Hepatocyte (in vitro differentiated cells): Measurements from ENCODE around the gene EPB41L4B. TPM values are rescaled to one million over a fixed set of nuclear protein-coding genes. Genes with fewer than 3 reads are reported as not detected.

Source experiments
- DNase-seq: peaks from one replicate; pipeline ENCODE4 v3.0.0-alpha.2; 2016; ENCODE audit warnings: low spot score
- H2AFZ ChIP-seq: fragments of 200-600 bp; sonication (generic); 2 replicates; pipeline ENCODE4 v1.6.0; 2016; ENCODE audit warnings: antibody characterized with exemption, mild to moderate bottlenecking
- H3K27ac ChIP-seq: fragments of 200-600 bp; sonication (generic); 2 replicates; pipeline ENCODE4 v1.5.1; 2016; ENCODE audit warnings: mild to moderate bottlenecking
- H3K27me3 ChIP-seq: fragments of 200-600 bp; sonication (generic); 2 replicates; pipeline ENCODE4 v1.6.1; 2016
- H3K36me3 ChIP-seq: fragments of 200-600 bp; sonication (generic); replicated peaks from 2 replicates; pipeline ENCODE4 v1.5.1; 2016; ENCODE audit warnings: low read depth; ENCODE audit not compliant: insufficient read depth
- H3K4me1 ChIP-seq: fragments of 200-600 bp; sonication (generic); 2 replicates; pipeline ENCODE4 v1.5.1; 2016; ENCODE audit warnings: mild to moderate bottlenecking, moderate library complexity; ENCODE audit not compliant: insufficient read depth
- H3K4me2 ChIP-seq: fragments of 200-600 bp; sonication (generic); 2 replicates; pipeline ENCODE4 v1.6.0; 2016
- H3K4me3 ChIP-seq: fragments of 200-600 bp; sonication (generic); 2 replicates; pipeline ENCODE4 v1.5.1; 2016; ENCODE audit warnings: mild to moderate bottlenecking
- H3K79me2 ChIP-seq: fragments of 200-600 bp; sonication (generic); 2 replicates; pipeline ENCODE4 v1.6.0; 2017; ENCODE audit warnings: mild to moderate bottlenecking
- H3K9me2 ChIP-seq: fragments of 200-600 bp; sonication (generic); replicated peaks from 2 replicates; pipeline ENCODE4 v1.6.0; 2017; ENCODE audit warnings: mild to moderate bottlenecking; ENCODE audit not compliant: insufficient read depth
- H3K9me3 ChIP-seq: fragments of 200-600 bp; sonication (generic); 2 replicates; pipeline ENCODE4 v1.5.1; 2016; ENCODE audit warnings: low read depth, mild to moderate bottlenecking
- H4K20me1 ChIP-seq: fragments of 200-600 bp; sonication (generic); 2 replicates; pipeline ENCODE4 v1.6.0; 2016; ENCODE audit warnings: mild to moderate bottlenecking; ENCODE audit not compliant: insufficient read depth, poor library complexity, severe bottlenecking
- CTCF ChIP-seq: fragments of 200-600 bp; sonication (generic); IDR thresholded peaks from 2 replicates; pipeline ENCODE4 v1.5.1; 2016; ENCODE audit warnings: antibody characterized with exemption, mild to moderate bottlenecking; ENCODE audit not compliant: poor library complexity
- EZH2 ChIP-seq: fragments of 200-600 bp; sonication (generic); IDR thresholded peaks from 2 replicates; pipeline ENCODE4 v1.6.1; 2016; ENCODE audit warnings: antibody characterized with exemption, mild to moderate bottlenecking, borderline replicate concordance
- EZH2phosphoT487 ChIP-seq: fragments of 200-600 bp; sonication (generic); IDR thresholded peaks from one replicate; pipeline ENCODE4 v1.6.1; 2018; ENCODE audit warnings: antibody characterized with exemption, mild to moderate bottlenecking, low read depth, moderate library complexity; ENCODE audit not compliant: unreplicated experiment, severe bottlenecking
- WGBS: methylation state at CpG from one replicate; pipeline ENCODE4 v1.1.6; 2016; ENCODE audit warnings: low lambda C conversion rate; ENCODE audit errors: missing lambda C conversion rate; 5-methylcytosine and 5-hydroxymethylcytosine counted together
- polyA plus RNA-seq: library from polyadenylated mRNA; unstranded; fragments of >200 nt; fragmentation: Nextera tagmentation; extraction: Ambion mirVana; gene quantifications from 2 replicates; pipeline ENCODE4 v1.2.1, GENCODE V29; 2016
- total RNA-seq: library from RNA; depleted of rRNA; stranded (reverse); fragments of >200 nt; gene quantifications from 2 replicates; pipeline ENCODE4 v1.2.3, GENCODE V29; 2014

Gene EPB41L4B
- total and polyA plus RNA-seq, 2 experiments from 2014 or later = 11.1 to 20.6 TPM

DNA sequence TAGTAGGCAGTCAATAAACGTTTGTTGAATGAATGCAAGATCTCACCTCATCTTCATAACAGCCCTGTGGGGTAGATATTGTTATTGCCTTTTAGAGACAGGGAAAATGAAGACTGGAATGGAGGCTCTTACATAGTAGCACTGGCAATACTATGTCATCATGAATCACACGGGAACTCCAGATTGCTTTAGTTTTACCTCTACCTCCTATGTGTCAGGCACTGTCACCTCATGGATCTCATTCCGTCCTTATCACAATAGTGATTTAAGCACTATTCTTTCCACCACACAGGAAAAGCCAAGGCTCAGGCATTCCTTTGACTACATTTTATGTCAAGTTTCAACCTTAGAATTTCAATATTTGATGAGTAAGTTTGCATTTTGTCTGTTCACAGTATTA lies 2.9 kb upstream of the EPB41L4B start:
- 78% methylated on average over 3 of the region's 3 CpGs for WGBS
- Histone ChIP-seq H3K4me1 (peaks cover 7% of the 10 kb centered on the region), H3K79me2 (peaks cover 12% of the 10 kb centered on the region), H3K9me3 (no peaks in the 10 kb centered on the region), H2AFZ (no peak overlapping the region), H3K27me3 (peaks cover 2% of the 10 kb centered on the region), H3K27ac (no peak overlapping the region), H3K4me2 (no peak overlapping the region), H3K4me3 (no peak overlapping the region), H3K9me2 (no peaks in the 10 kb centered on the region), H3K36me3 (no peaks in the 10 kb centered on the region), H4K20me1 (no peaks in the 10 kb centered on the region)
- DNase-seq = no peak
- TF ChIP-seq CTCF = no peak

GRCh38 chr9:109321727-109322126 lies 868 bp upstream of the EPB41L4B start:
- TF ChIP-seq EZH2phosphoT487 (no peak), CTCF (no peak), EZH2 (no peak)
- H3K4me1 ChIP-seq = peaks cover 16% of the 10 kb centered on the region
- H3K4me3 ChIP-seq = no peak overlapping the region
- no peak overlapping the region for H3K4me2 ChIP-seq
- 75% methylated on average over 5 of the region's 5 CpGs for WGBS
- H2AFZ ChIP-seq = peak overlapping the region; percentile 44
- H3K9me2 ChIP-seq = no peaks in the 10 kb centered on the region
- DNase-seq = no peak
- peaks cover 2% of the 10 kb centered on the region for H3K27me3 ChIP-seq
- H4K20me1 ChIP-seq = no peaks in the 10 kb centered on the region
- no peaks in the 10 kb centered on the region for H3K36me3 ChIP-seq
- H3K9me3 ChIP-seq = no peaks in the 10 kb centered on the region
- peaks cover 31% of the 10 kb centered on the region for H3K79me2 ChIP-seq
- H3K27ac ChIP-seq = peak overlapping the region; percentile 81

DNA sequence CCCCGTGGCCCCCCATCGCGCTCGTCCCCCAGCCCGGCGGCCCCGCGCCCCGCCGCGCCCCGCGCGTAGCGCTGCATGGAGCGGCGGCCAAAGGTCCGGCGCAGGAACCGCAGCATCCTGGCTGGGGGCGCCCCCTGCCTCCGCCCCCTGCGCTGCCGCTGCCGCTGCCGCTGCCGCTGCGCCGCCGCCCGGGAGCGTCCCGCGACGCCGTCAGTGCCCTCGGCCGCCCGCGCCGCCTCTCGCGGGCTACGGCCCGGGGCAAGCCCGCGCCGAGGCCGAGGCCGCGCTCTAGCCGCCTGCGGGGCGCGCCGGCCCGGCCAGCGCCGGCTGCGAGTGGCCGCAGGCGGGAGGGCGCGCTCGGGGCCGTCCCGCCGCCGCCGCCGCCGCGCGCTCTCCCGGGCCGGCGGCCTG lies 523 bp downstream of the EPB41L4B start:
- no peaks in the 10 kb centered on the region for H3K9me3 ChIP-seq
- under 1% methylated on average over 28 of the region's 77 CpGs for WGBS
- no peaks in the 10 kb centered on the region for H3K9me2 ChIP-seq
- no peak overlapping the region for H3K4me3 ChIP-seq
- no peaks in the 10 kb centered on the region for H4K20me1 ChIP-seq
- no peak overlapping the region for H3K27ac ChIP-seq
- no peak overlapping the region for H3K4me2 ChIP-seq
- DNase-seq = peak; percentile 76
- H2AFZ ChIP-seq = no peak overlapping the region
- no peaks in the 10 kb centered on the region for H3K36me3 ChIP-seq
- peaks cover 16% of the 10 kb centered on the region for H3K4me1 ChIP-seq
- no peak for TF ChIP-seq EZH2
- TF ChIP-seq CTCF = no peak
- no peak for TF ChIP-seq EZH2phosphoT487
- H3K79me2 ChIP-seq = peaks cover 44% of the 10 kb centered on the region
- H3K27me3 ChIP-seq = peaks cover 2% of the 10 kb centered on the region

- H4K20me1 ChIP-seq = no peaks in the 10 kb centered on the region
- H3K27ac ChIP-seq = no peak overlapping the region
- peaks cover 16% of the 10 kb centered on the region for H3K4me1 ChIP-seq
- H3K4me3 ChIP-seq = peak overlapping the region; percentile 70
- H3K9me2 ChIP-seq = no peaks in the 10 kb centered on the region
- no peaks in the 10 kb centered on the region for H3K9me3 ChIP-seq
- 5% methylated on average over 11 of the region's 42 CpGs for WGBS
- H3K4me2 ChIP-seq = peak overlapping the region; percentile 90
- H3K36me3 ChIP-seq = no peaks in the 10 kb centered on the region
- peaks cover 2% of the 10 kb centered on the region for H3K27me3 ChIP-seq
- TF ChIP-seq EZH2phosphoT487 = no peak
- peak; percentile 5 for TF ChIP-seq CTCF
- DNase-seq = peak; percentile 52
- H3K79me2 ChIP-seq = peaks cover 50% of the 10 kb centered on the region
- H2AFZ ChIP-seq = peak overlapping the region; percentile 37
Observed at GRCh38 chr9:109319626-109320241, 1.1 kb downstream of the EPB41L4B start.
